GM18520 (cell line): Measurements from ENCODE around the gene TROAP.
"Not testable (repeated sequence)": the region's sequence is repeated elsewhere in the genome, so short reads cannot be mapped to it uniquely, and the experiment has no call there.

Source experiments
- ATAC-seq: cut with Tn5 transposase; IDR thresholded peaks from one replicate; pipeline ENCODE4 v1.9.1; 2021; ENCODE audit not compliant: unreplicated experiment

The TROAP gene

GRCh38 chr12:49294804-49295081 is 28.3 kb upstream of the TROAP start:
- no peak for ATAC-seq

DNA sequence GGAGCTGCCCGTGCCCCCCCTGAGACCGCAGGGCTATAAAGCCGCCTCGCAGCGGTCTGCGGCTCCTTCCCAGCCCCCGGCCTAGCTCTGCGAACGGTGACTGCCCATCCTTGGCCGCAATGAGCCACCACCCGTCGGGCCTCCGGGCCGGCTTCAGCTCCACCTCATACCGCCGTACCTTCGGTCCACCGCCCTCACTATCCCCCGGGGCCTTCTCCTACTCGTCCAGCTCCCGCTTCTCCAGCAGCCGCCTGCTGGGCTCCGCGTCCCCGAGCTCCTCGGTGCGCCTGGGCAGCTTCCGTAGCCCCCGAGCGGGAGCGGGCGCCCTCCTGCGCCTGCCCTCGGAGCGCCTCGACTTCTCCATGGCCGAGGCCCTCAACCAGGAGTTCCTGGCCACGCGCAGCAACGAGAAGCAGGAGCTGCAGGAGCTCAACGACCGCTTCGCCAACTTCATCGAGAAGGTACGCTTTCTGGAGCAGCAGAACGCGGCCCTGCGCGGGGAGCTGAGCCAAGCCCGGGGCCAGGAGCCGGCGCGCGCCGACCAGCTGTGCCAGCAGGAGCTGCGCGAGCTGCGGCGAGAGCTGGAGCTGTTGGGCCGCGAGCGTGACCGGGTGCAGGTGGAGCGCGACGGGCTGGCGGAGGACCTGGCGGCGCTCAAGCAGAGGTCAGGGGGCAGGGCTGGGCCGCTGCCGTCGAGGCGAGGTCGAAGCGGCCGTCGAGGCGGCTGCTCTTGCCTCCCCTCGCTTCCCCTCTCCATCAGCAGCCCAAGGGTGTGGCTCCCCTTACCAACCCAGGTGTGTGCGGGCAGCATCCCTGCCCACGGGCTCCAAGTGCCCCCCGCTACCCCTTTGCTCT is 27.7 kb upstream of the TROAP start, which contains the start of gene PRPH:
Gene PRPH, plus strand, starts transcription at position 66 of the 855 bp plus-strand sequence. Its CDS starts 54 bp downstream, at position 120.
- no peak for ATAC-seq

GRCh38 chr12:49296034-49296835 is 26.8 kb upstream of the TROAP start:
- ATAC-seq: no peak

DNA sequence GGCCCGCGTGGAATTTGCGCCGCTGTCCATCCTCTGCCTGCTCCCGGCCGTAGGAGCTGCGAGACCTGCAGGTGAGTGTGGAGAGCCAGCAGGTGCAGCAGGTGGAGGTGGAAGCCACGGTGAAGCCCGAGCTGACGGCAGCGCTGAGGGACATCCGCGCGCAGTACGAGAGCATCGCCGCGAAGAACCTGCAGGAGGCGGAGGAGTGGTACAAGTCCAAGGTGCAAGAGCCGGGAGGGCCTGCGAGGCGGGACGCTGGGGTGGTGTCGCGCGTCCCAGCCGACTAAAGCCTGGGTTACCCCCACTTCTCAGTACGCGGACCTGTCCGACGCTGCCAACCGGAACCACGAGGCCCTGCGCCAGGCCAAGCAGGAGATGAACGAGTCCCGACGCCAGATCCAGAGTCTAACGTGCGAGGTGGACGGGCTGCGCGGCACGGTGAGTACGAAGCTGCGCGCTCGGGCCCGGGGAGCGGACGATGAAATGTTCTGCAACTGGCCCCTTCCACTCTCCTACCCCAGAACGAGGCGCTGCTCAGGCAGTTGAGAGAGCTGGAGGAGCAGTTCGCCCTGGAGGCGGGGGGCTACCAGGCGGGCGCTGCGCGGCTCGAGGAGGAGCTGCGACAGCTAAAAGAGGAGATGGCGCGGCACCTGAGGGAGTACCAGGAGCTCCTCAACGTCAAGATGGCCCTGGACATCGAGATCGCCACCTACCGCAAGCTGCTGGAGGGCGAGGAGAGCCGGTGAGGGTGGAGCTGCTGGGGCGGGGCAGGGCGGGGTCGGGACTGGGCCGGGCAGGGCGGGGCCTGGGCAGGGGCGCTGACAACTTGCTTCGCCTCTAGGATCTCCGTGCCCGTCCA is 26.0 kb upstream of the TROAP start:
- ATAC-seq: no peak

- no peak for ATAC-seq
Measured at GRCh38 chr12:49297695-49298060, 25.4 kb upstream of the TROAP start.

DNA sequence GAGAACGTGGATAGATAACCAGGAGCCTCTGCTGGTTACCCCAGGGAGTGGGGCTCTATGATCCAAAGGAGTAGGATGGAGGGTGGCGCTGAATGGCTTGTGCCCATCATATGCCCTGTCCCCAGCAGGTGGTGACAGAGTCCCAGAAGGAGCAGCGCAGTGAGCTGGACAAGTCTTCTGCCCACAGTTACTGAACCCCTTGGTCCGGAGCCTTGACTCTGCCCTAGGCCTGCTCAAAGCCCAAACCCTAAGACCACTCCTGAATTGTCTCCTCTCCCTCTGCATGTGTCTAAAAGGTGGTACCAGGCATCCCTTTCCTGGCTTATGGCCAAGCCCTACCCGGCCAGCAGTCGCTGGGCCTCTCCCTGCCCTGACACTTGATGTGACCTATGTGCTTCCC is 24.9 kb upstream of the TROAP start:
- ATAC-seq: no peak

- ATAC-seq: no peak
Measured at GRCh38 chr12:49301760-49302159, 21.3 kb upstream of the TROAP start.

DNA sequence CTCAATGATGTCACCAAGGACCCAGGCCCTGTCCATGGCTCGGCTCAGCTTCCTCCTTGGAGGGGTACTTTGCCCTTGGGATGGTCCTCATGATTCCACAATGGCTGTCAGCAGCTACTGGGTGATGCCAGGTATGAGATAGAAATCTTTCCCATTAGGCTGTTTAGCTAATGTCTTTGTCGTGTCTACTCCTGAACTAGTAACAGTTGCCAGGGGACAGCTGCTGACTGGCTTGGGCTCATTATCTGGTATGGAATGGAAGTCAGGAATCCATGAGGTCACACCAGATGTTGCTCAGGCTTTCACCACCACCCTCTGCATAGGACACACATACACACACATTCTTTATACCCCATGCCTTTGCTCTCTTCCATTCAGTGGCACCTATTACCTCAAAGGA is 18.9 kb upstream of the TROAP start:
- ATAC-seq: no peak

- no peak for ATAC-seq
Measured at GRCh38 chr12:49305762-49306510, 17.1 kb upstream of the TROAP start.

GRCh38 chr12:49309386-49309785 is 13.7 kb upstream of the TROAP start:
- no peak for ATAC-seq

- not testable (repeated sequence) for ATAC-seq
Measured at GRCh38 chr12:49310451-49311000, 12.5 kb upstream of the TROAP start.

DNA sequence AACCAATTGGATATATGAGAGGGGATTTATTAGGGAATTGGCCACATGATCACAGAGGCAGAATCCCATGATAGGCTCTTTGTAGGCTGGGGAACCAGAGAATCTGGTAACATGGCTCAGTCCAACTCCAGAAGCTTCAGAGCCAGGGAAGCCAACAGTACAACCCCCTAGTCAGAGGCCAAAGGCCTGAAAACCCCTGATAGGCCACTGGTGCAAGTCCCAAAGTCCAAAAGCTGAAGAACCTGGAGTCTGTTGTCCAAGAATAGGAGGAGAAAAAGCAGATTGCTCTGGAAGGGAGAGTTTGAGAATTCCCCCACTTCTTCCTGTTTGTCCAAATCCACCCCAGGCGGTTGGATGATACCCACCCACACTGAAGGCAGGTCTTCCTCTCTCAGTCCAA is 8.2 kb upstream of the TROAP start:
- no peak for ATAC-seq

DNA sequence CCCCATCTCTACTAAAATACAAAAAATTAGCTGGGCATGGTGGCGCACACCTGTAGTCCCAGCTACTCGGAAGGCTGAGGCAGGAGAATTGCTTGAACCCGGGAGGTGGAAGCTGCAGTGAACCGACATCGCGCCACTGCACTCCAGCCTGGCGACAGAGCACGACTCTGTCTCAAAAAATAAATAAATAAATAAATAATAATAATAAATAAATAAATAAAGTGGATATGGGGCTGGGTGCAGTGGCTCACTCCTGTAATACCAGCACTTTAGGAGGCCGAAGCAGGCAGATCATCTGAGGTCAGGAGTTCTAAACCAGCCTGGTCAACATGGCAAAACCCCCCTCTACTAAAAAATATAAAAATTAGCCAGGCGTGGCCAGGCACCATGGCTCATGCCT is 5.9 kb upstream of the TROAP start:
- not testable (repeated sequence) for ATAC-seq

DNA sequence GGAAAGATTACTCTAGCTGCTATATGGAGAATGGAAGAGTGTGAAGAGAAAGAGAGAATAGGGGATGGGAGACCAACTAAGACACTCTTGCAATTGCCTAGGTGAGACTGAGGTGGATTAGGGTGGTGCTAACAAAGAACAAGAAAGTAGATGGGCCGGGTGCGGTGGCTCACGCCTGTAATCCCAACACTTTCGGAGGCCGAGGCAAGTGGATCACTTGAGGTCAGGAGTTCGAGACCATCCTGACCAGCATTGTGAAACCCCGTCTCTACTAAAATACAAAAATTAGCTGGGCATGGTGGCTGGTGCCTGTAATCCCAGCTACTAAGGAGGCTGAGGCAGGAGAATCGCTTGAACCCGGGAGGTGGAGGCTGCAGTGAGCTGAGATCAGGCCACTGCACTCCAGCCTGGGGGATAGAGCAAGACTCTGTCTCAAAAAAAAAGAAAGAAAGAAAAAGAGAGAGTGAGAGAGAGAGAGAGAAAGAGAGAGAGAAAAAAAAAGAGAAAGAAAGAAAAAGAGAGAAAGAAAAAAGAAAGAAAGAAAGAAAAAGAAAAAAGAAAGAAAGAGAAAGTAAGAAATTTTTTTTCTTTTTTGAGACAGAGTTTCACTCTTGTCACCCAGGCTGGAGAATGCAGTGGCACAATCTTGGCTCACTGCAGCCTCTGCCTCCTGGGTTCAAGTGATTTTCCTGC is 2.5 kb upstream of the TROAP start:
- ATAC-seq: not testable (repeated sequence)

DNA sequence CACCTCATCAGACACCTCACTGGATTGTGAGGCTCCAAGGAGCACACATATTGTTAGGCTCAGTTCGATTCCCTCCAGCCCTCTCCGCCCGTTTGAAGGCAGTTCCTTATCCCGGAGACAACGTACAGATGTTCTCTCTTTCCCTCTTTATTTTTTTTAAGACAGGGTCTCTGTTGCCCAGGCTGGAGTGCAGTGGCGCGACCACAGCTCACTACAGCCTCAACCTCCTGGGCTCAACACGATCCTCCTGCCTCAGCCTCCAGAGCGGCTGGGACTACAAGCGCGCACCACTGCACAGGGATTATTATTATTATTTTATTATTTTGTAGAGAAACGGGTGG is 718 bp upstream of the TROAP start:
- no peak for ATAC-seq

- no peak for ATAC-seq
Measured at GRCh38 chr12:49323524-49324097, 556 bp downstream of the TROAP start.

GRCh38 chr12:49325606-49326005 is 2.6 kb downstream of the TROAP start:
- no peak for ATAC-seq

GRCh38 chr12:49327368-49327767 is 4.3 kb downstream of the TROAP start:
- ATAC-seq: no peak

GRCh38 chr12:49327887-49328286 is 4.8 kb downstream of the TROAP start:
- ATAC-seq: no peak

DNA sequence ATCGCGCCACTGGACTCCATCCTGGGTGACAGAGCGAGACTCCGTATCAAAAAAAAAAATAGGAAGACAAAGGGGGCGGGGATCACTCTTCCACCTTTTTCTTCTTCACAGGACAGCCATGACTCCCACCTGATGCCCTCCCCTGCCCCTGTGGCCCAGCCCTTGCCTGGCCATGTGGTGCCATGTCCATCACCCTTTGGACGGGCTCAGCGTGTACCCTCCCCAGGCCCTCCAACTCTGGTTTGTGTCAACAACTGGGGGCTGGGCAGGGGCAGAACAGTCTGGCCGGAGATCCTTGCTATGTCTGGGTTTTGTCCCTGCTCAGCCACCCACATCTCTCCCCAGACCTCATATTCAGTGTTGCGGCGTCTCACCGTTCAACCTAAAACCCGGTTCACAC is 5.8 kb downstream of the TROAP start:
- no peak for ATAC-seq
